Left renal cortex interstitium (tissue), 4 donors: Measurements from ENCODE around the gene IQCF5. TPM values are rescaled to one million over a fixed set of nuclear protein-coding genes. Genes with fewer than 3 reads are reported as not detected.
"Not testable (repeated sequence)": the region's sequence is repeated elsewhere in the genome, so short reads cannot be mapped to it uniquely, and the experiment has no call there.

ENCODE experiments used
- DNase-seq, 4 donors: peaks; one replicate each; pipeline ENCODE4 v3.0.0-alpha.2; 2013; ENCODE audit warnings: low read depth in 4 of 4, low spot score in 2 of 4, missing footprints in 1 of 4
- polyA plus RNA-seq, 4 donors: library from polyadenylated mRNA; unstranded; fragments of 120-200 nt; gene quantifications; one replicate each; pipeline ENCODE4 v1.2.1, GENCODE V29; 2013; ENCODE audit not compliant: insufficient read length in 4 of 4

Gene IQCF5
- not detected for polyA plus RNA-seq

DNA sequence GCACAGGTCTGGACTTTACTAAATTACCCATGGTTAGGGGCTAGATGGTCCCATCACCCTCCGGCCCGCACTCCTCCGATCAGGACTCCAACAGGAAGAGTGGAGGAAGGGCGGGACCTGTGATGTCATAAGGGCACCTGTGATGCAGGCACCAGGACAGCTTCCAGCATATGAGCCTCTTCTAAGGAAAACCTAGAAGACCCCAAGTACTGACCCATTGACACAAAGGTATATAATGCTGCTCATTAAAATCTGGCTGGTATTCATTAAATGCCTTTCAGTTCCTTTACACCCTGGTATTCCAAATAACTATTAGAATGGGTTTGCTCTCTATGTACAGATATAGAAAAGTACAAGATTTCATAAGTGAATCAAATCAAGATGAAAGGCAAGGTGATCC is at the start of gene IQCF5:
Gene IQCF5, minus strand, starts transcription at position 101 of the 400 bp plus-strand sequence. Its CDS starts 70 bp downstream, at position 31.
- DNase-seq = no peak

DNA sequence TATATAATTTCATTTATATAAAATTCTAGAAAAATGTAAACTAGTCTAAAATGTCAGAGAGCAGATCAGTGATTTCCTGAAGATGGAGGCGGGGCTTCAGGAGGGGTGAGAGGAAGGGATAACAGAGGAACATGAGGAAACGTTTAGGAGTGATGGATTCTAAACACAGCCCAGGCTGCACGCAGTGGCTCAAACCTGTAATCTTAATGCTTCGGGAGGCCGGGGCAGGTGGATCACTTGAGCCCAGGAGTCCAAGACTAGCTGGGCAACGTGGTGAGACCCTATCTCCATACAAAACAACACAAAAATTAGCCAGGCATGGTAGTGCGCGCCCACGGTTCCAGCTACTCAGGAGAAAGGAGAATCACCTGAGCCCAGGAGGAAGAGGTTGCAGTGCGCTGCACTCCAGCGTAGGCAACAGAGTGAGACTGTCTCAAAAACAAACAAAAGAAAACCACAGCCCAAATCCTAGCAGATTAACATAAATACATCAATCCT is 45.7 kb upstream of the IQCF5 start:
- DNase-seq = no peak

DNA sequence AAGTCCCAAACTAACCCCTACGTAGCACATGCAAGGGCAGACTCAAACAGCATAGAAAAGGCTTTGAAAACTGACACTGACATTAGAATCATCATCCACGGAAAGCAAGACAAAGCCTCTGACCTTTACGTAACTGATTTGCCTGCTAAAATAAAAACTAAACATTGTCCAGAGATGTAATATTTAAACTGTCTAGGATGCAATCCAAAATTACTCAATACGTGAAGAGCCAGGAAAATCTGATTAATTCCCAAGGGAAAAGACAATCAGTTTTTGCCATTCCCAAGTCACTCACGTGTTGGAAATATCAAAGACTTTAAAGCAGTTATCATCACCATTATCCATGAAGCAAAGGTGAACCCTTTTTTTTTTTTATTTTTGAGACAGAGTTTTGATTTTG is 41.0 kb upstream of the IQCF5 start:
- no peak for DNase-seq

DNA sequence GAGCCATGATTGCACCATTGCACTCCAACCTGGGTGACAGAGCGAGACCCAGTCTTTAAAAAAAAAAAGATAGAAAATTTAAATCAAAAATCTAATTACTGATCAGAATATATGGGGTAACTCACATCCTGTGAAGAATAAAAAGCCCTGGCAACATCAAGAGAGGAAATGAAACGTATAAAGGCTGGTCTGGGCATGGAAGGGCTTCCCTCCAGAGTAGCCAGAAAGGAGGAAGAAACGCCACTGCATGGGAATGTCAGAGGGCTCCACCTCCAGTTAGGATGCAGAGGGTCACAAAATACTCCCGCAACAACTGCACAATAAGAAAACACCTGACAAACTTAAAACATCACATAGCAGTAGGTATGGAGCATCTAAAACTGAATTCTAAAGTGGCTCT is 32.6 kb upstream of the IQCF5 start:
- DNase-seq = no peak

DNA sequence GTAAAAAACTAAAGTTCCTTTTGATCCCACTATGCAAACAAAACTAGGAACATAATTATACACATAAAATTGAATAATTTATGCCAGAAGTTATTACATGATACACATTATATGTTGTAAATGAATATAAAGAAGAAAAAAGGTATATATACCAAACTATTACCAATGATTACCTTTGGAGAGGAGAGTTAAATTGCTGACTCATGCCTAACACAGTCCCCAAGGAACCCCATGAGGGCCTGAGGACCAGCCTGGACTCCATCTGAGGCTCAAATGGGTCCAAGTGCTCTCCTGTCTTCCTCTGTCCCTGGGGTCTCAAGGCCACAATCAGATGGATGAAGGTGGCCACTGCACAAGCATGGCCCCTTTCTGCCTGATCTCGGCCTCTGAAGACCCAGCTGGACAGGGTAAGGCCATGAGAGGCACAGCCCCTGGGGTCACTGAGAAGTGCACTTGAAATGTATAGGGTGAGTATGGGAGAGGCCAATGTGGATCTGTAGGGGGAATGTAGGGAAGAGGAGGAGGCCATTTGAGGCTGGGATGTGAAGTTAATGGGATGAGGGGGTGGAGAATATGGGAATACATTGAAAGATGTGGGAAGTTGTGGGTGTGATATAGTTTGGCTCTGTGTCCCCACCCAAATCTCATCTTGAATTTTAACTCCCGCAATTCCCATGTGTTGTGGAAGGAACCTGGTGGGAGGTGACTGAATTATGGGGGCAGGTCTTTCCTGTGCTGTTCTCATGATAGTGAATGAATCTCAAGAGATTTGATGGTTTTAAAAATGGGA is 28.8 kb upstream of the IQCF5 start:
- DNase-seq = no peak

DNA sequence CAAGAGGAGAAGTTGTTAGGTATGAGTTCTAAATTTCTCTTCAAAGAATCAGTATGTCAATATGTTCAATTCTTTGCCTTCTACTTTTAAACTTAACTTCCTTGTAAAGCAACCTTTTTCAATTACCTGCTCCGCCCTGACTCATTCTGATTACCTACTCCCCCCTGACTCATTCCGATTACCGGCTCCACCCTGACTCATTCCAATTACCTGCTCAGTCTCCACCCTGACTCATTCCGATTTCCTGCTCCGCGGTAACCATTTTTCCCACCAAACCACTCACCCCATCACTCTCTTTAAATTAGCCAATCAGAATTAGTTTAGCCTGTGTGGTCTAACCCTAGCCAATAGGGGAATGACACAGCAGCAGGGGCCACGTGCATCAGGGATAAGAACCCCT is 27.0 kb upstream of the IQCF5 start:
- DNase-seq = not testable (repeated sequence)

DNA sequence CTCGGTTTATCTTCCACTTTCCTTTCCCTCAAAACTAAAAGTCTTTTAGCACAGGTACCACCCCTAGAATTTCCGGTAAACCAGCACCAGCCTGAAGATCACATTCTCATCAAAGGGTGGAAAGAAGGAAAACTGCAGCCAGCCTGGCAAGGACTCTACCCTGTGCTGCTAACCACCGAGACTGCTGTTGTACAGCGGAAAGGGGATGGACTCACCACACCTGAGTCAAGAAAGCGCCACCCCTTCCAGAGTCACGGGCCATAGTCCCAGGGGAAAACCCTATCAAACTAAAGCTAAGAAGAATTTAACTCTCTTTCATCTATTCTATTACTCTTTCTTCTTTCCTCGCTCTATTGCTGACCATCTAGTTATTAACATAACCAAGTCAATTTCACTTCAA is 24.6 kb upstream of the IQCF5 start:
- not testable (repeated sequence) for DNase-seq

DNA sequence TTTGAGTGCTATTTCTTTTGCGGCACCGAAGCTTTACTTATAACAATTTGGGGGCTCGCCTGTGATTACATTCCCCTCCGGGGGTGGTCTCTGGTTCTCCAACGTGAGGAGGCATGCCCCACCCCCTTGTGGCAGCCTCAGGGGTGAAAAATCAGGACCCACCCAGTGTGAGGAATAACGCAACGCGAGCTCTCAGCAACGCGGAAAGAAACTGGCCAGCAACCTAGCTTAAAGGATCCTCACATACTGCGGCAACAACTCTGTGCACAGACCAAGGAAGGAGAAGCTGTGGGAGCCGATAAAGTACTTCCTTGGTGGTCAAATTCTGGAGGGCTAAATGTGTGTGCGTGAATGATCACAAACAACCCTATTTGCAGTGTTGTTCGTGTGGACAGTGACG is 22.0 kb upstream of the IQCF5 start:
- no peak for DNase-seq

DNA sequence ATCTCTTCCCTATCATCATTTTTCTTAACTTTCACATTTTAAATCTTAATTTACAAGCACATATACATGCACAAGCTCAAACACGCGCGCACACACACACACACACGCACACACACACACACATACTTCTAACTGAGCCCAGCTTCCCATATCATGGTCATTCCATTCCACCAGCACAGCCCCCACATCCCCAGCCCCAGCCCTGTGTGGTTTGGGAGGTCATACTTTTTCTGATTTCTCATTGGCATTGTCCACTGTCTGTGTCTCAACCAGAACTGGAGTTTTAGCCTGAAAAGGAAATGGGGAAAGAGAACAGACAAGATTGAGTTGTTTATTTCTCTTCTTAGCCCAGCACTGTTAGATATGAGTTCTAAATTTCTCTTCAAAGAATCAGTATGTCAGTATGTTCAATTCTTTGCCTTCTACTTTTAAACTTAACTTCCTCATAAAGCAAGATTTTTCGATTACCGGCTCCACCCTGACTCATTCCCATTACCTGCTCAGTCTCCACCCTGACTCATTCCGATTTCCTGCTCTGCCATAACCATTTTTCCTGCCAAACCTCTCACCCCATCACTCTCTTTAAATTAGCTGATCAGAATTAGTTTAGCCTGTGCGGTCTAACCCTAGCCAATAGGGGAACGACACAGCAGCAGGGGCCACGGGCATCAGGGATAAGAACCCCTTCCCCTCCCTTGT is 21.4 kb upstream of the IQCF5 start:
- DNase-seq = no peak

DNA sequence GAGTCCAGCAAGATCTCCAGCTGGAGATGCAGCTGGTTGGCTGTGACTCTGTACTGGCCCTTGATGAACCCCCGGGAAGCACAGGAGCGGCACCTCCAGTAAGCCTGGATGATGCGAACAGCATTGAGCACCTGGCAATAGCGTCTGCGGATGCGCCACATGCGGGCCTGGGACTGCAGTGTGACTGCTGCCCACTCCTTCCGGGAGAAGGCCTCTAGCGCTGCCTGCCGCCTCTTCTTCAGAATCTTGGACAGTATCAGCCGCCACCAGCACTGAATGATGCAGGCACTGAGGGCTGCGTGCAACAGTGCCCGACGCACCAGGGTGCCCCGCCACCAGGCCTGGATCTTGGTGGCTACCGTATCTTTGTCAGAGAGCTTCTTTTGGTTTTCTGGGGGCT is 19.5 kb upstream of the IQCF5 start:
- no peak for DNase-seq

DNA sequence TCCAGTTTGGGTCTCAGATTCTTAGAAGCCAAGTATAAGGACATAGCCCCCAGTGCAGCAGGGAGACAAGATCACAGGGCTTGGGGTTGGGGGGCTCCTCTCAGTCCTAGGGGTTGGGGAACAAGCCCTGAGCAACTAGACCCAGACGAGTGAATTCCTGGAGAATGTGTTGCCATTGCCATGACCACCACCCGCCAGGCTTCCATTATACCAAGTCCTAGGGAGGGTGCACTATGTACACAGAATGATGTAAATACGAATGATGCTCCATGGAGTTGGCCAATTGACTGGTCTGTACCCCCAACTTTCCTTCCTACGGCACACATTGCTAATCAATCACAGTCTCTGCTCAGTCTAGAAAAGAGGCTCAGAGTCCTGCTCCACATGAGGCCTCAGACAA is 19.0 kb upstream of the IQCF5 start:
- DNase-seq = no peak

DNA sequence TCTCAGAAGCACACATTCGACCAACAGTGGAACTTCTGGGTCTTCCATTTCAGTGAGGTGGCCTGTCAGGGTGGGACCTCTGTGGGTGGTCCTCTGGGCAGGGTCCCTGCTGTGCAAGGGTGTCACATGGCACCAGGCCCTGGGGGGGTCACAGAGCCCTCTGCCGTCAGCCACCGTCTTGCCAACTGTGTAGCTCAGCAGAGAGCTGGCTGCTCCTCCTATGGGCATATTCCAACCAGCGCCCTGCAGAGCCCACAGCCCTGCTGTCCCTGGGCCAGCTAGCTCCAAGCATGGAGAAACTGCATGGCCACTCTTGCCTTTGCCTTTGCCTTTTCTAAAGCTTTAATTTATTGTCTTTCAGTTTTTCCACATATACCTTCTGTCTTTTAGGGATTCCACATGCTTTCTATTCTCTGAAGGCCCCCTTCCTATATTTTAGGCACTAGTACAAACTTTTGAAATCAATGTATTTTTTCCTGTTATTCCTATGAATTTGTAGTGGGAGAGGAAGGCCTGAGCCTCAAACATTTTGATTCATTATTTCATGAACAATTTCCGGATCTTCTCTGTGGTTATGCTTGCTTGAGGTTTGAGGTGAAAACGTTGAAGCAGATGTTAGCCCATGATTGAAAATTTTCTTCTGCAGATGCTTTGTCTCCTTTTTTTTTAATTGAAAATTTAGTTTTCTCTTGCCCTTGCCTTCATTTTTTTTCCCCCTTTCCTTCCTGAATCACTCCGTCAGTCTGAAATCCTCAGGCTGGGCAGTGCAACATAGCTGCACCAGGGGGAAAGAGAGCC is 16.0 kb upstream of the IQCF5 start:
- no peak for DNase-seq

DNA sequence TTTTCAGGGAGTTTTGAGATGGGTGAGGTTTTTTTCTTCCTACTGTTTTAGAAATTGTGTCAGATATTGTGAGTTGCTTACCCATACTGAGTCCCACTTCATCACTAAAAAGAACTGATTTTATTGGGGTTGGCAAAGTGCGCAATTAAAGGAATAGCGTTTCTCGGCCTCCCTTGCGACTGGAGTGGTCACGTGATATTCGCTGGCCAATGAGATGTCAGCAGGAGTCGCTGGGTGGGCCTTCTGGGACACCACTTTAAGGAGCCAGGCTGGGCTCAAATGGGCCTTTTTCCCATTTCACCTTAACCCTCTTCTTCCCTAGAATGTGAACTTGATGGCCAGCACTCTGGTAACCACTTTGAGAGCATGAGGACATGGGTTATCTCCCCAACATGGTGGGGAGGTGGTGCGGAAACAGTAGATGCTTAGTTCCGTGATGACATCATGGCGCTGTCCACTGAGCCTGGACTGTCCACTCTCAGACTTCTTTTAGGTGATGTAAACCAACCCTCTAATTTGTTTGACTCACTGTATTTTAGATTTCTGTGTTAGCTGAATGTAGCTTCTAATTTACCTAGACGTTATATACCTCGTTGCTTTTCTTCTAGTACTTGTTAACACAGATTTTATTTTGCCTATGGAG is 13.2 kb upstream of the IQCF5 start:
- no peak for DNase-seq

DNA sequence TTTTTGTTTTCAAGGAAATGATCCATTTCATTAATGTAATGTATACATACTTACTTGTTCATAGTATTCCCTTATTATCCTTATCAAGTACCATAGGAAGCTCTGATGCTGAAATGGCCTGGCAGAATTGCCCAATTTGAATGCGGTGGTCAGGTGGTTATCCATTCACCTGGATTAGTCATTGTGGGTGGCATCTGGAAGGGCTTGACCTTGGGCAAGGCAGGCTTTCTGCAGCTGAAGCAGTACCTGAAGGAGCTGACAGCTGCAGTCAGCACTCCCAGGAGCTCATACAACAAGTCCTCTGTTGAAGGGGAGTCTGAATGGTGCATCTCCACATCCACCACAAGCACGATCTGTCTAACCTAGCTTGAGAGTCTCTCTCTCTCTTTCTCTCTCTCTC is 12.2 kb upstream of the IQCF5 start:
- DNase-seq = no peak

DNA sequence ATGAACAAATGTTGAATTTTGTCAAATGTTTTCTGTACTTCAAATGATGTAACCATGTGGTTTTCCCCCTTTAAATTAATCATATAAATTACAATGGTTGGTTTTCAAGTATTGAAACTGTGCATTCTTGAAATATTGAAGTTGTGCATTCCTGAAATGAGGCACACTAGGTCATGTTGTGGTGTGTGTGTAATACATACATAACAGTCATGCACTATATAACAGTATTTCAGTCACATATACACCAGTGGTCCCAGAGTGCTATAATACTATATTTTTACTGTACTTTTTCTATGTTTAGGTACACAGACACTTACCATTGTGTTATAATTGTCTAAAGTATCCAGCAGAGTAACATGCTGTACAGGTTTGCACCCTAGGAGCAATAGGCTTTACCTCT is 11.0 kb upstream of the IQCF5 start:
- no peak for DNase-seq

DNA sequence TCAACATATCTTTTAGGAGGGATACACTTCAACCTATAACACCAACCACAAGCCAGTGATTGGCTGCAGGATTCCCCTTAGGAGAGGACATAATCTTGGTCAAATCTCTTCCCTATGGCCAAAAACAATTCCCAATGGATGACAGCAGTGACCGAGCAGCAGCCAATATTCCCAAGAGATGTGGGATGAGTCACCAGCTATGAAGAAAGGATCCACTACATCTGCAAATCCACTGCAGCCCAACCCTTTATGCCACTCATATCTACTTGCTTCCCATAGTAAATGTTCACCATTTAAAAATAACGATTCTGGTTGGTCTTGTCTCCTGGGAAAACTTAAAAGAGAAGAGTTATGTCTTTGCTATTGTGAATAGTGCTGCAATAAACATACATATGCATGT is 4.5 kb upstream of the IQCF5 start:
- no peak for DNase-seq

DNA sequence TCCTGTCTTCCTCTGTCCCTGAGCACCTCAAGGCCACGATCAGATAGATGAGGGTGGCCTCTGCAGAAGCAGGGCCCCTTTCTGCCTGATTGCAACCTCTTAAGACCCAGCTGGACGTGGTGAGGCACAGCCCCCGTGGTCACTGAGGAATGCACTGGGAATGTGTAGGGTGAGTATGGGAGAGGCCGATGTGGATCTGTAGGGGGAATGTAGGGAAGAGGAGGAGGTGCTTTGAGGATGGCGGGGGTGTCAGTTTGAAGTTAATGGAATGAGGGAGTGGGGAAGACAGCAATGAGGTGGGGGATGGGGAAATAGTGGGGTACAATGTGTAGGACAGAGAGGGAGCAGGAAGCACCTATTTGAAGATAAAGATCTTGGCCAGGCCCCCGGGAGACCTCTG is 785 bp upstream of the IQCF5 start:
- no peak for DNase-seq

DNA sequence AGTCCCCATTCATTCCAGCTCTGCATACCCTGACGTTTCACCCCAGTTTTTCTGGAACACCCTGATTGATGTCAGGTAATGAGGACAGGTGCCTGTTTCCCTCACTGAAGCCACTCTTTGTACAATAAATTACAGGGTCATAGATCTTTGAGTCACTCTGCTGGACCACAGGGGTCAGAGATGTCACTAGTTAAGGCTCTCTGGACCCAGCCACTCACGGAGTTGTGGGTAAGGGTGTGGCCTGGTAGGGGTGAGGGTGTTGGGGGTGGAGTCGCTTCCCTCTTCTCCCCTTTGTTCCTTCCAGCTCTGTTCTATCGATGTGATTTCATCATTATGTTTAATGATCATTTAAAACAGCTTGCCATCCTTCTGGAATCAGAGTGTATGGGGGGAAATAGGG is 512 bp downstream of the IQCF5 start:
- DNase-seq = no peak

DNA sequence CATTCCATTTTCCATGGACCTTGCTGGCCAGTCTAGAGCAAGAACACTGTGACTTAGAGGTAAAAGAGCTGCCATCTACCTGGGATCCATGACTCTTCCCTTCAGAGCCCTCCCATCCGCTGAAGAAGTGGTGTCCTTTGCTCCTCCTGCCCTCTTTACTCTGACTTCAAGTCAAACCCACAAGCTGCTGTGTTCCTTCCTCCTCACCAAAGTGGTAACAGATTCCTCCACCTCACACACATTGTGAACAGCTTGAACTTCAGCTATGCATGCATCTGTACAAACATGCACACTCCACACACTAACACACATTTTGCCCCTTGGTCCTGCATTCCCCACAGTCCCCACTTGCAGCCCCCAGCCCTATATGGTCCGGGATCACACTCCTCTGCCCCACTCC is 990 bp downstream of the IQCF5 start:
- no peak for DNase-seq

DNA sequence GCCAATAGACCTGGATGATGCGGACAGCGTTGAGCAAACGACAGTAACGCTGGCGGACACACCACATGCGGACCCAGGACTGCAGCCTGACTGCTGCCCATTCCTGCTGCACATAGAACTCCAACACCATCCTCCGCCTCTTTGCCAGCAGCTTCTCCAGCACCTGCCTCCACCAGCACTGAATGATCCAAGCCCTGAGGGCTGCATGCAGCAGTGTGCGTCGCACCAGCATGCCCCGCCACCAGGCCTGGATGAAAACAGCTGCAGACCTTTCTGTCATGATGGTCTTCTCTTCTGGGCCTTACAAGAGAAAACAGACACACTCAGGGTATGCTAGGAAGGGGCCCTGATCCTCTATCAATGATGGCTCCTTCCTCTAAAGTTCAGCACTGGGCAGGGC is 1.5 kb downstream of the IQCF5 start:
- DNase-seq = no peak

DNA sequence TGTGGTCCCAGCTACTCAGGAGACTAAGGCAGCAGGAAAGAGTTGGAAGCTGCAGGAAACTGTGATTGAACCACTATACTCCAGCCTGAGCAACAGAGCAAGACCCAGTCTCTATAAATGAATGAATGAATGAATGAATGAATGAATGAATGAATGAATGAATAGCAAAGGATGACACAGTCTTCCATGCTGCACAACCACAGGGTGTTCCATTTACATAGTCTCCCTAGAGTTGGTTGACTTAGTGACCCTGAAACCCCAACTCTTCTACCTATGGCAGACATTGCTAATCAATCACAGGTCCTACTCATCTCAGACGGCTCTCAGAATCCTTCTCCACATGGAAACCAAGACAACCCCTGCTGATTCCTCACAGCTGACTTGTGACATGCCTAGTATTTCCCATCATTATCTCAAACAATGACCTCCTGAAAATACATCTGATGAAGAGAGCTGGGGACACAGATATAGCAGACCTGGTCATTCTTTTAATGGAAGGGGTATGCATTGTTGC is 2.1 kb downstream of the IQCF5 start:
- no peak for DNase-seq
